NCI-H1048 (cell line): Measurements from ENCODE around the gene MAD1L1.
"Not testable (repeated sequence)": the region's sequence is repeated elsewhere in the genome, so short reads cannot be mapped to it uniquely, and the experiment has no call there.

ENCODE experiments used
- DNase-seq: peaks from one replicate; lab custom pipeline; 2025; lab: John Stamatoyannopoulos, UW

MAD1L1 gene

DNA sequence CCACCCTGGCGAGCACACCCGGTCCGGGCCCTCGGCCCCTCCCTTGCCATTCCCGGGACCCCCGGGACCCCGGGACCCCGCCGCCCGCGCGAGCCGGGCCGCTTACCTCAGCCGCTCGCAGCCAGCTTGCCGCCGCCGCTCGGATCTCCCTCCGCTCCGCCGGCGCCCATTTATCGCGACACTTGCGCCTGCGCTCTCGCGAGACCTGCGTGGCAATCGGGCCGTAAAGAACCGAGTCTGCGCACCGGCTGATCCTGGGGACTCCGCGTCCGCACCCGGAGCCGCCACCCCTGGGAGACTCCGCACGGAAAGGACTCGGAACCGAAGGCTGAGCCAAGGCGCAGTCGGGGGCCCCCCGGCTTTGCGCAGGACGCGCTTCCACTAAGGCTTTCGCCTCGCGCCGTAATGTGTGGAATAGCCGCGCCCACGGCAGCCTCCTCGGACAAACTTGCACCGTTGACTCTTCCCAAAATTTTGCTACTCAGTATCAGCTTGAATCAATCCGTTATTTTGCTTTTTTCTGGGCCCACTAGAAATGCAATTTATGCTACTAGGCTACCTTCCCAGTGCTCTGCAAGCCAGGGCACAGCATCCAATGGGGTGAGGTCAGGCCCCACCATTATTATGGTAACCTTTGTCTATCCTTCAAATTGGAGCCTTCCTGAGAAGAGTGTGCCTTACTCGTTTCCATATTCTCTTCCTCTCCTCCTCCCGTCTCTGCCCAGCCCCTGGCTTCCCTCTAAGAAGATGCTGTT, at the start of gene MAD1L1:
MAD1L1 (minus strand) TSS at position 180 of the 755 bp plus-strand sequence. CDS start 2,812 bp downstream, outside the sequence.
- DNase-seq = peak; percentile 79

- no peak for DNase-seq
Measured at GRCh38 chr7:2282185-2282751, 49.5 kb upstream of the MAD1L1 start.

DNA sequence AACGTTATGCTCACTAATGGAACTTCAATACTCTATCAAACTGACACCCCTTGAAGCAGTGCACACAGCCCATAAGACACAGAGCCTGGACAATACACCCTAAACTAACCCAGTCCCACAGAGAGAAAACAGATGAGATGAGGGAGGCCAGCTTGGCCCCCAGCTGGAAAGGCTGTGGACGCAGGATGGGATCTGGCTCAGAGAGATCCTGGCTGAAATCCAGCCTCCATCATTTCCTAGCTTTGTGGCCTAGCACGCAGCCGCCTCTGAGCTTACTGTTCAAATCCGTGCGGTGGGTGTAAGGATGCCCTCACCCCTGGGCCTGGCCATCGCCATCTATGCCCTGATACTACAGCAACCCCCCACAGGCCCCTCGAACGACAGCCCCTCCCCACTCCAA, 48.8 kb upstream of the MAD1L1 start:
- DNase-seq = no peak

- DNase-seq = no peak
Measured at GRCh38 chr7:2280424-2280823, 47.7 kb upstream of the MAD1L1 start.

- DNase-seq = no peak
Measured at GRCh38 chr7:2279896-2280295, 47.2 kb upstream of the MAD1L1 start.

DNA sequence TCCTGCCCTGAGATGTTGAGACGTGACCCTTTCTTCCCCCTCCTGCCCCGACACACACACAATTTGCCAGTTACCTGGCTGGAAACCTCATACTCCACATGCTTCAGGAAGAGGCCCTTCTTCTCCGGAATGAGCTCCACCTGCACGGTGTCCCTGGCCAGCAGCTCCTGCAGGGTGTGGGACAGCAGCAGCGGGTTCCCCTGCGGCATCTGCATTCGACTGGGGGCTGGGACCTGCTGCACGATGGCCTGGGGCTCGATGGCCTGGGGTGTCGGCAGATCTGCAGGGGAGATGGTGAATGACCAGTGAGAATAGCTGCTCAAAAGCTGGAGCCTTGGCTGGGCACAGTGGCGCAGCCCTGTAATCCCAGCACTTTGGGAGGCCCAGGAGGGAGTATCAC, 45.3 kb upstream of the MAD1L1 start:
- DNase-seq = no peak

DNA sequence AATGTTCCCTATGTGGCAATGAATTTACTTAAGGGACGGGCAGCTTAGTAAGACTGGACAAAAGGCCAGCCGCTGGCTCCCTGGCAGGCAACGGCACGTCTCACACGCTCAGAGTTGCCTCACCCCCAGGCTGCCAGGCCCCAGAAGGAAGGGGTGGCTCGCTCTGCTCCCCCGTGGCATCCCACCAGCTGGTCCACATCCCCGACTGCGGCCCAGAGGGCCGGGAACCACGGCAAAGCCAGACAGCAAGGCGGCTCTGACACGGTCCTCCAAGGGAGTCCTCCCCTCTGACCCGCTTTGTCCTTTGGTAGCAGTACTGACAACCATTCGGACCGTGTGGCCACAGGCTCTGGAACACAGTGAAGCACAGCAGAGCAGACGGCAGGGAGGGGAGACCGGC, 43.4 kb upstream of the MAD1L1 start:
- DNase-seq = no peak

DNA sequence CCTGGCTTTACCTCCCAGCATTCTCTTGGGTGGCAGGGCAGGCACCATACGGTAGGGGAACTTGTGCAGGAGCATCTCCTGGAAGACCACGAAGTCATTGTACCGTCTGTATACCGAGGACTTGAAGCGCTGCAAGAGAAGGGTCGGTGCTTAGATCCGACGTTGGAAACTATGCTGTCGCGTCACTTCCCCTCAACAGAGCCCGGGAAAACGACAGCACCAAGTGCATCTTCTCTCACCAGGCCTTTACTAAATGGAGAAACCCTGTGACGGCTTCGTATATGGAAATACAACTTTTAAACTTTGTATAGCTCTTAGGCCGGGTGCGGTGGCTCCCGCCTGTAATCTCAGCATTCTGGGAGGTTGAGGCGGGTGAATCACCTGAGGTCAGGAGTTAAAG, 42.4 kb upstream of the MAD1L1 start:
- DNase-seq = no peak

DNA sequence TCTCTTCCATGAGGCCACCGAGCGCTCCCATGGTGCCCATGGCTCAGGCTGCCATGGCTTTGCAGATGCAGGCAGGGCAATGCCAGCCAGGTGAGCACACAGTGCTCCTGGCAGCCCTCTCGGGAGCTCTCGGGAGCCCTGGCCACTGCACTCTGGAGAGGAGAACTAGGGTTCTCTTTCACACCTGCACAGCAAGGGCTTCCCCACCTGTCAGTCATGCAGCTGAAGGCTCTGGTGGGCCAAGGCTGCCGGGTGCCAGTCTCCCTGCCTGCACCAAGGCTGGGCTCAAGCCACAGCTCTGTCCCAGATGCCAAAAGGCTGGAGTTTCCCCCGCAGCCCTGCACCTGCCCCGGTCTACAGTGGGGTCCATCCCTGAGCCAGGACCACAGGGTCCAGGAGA, 41.9 kb upstream of the MAD1L1 start:
- DNase-seq = no peak

DNA sequence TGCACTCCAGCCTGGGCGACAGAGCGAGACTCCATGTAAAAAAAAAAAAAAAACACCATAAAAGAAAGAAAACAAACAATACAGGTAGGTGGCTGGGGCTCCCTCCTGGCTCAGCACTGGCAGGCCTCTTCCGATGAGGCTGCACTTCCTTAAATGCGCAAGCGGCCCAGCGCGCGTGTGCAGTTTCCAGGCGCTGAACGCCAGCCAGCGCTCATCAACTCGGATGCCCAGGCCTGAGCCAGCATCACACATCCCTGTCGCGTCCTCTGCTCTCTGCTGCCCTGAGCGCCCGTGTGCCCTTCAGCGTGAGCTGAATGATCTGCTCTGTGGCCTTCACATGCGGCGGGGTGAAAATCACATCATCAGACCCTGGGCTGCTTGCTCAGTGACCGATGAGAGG, 41.1 kb upstream of the MAD1L1 start:
- DNase-seq = no peak

DNA sequence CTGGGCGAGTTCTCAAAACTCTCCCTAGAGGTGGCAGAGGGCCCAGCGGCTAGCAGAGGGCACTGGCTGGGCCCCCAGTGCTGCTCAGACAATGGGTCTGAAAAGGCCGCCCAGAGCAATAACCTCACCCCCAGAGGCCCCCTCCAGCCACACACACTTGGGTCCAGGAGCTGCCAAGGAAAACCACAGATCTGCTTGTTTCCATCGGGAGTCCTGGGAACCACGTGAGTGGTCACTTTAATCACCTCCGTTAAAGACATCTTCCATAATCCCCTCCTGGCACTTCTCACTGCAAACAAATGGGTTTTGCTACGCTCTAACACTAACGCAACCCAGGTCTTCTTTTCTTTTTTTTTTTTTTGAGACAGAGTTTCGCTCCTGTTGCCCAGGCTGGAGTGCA, 39.3 kb upstream of the MAD1L1 start:
- DNase-seq = no peak

GRCh38 chr7:2271273-2272026, 38.7 kb upstream of the MAD1L1 start:
- DNase-seq = no peak

DNA sequence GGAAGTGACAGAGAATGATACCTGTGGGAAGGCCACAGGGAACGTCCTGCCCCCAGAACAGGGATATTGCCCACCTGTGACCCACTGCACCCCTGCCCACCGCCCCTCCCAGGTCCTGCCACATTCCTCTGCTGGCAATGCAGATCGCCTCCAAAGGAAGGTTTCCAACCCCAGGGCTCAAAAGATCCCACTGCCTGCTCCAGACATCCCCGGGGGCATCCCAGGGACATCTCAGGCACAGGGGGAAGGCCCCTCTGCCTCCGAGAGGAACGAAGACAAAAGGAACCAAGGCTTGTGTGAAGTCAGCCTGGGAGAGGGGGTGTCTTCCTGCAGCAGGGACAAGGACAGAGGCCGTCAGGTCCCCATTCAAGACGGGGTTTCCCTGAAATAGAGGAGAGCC, 37.8 kb upstream of the MAD1L1 start:
- DNase-seq = no peak

- no peak for DNase-seq
Measured at GRCh38 chr7:2269991-2270460, 37.3 kb upstream of the MAD1L1 start.

- DNase-seq = not testable (repeated sequence)
Measured at GRCh38 chr7:2269089-2269990, 36.6 kb upstream of the MAD1L1 start.

DNA sequence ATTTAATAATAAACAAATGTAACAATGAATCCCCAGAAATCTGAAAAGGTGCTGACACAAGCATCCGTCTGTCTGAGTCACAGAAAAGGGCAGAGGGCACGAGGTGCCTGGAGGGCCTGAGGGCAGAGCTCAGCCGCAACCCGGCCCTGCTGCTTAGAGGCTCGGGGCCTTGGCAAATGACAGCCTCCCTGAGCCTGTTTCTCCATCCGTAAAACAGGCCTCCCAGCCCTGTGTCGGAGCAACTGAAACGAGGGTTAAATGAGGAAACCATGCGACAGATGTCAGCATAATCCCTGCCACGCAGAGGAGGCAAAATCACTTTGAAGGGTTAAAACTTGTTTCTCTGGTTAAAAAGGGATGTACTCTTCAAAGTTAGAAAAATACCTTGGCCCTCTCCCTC, 34.2 kb upstream of the MAD1L1 start:
- DNase-seq = no peak

DNA sequence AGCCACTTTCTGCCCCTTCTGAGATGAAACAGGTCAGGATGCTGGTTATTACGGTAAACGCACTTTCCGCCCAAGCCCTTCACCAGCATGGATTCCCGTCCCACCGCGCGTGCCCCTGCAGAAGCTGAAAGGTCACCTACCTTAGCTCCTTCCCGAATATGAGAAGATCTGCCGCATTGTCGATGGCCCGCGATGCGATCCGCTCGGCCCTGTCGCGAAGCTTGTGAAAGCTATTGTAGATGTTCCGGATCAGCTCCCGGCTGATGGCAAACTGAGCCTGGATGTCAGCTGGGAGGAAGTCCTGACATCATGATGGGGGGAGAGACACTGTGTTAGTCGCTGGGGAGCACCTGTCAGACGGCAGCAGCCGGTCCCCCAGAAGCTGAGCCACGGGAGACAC, 31.4 kb upstream of the MAD1L1 start:
- no peak for DNase-seq

DNA sequence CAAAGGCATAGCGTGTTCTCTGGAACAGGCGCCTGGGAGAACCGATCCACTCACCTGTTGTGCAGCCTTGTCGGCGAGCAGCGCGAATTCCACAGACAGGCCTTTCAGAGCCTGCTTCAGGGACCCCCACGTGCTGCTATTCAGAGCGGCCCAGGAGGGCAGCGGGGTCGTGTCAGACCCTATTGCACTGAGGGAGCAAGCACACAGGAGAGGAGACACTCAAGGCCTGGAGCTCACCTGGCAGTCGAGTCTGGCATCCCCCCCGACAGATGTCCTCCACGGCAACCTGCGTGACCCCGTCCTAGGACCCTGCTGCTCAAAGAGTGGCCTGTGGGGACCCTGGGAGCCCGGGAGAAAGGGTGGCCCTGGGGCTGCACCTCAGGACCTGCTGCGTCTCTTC, 30.4 kb upstream of the MAD1L1 start:
- no peak for DNase-seq

GRCh38 chr7:2261611-2262010, 28.9 kb upstream of the MAD1L1 start:
- DNase-seq = no peak

- peak; percentile 56 for DNase-seq
Measured at GRCh38 chr7:2260820-2261219, 28.1 kb upstream of the MAD1L1 start.

GRCh38 chr7:2259480-2259879, 26.7 kb upstream of the MAD1L1 start:
- no peak for DNase-seq
